Glomerular visceral epithelial cell (primary cell): Measurements from ENCODE around the gene RIMKLA.

ENCODE experiments used
- DNase-seq: peaks from one replicate; pipeline ENCODE4 v3.0.0-alpha.2; 2016; ENCODE audit errors: extremely low spot score

Gene RIMKLA

GRCh38 chr1:42427240-42427639 is 46.6 kb downstream of the RIMKLA start:
- no peak for DNase-seq

DNA sequence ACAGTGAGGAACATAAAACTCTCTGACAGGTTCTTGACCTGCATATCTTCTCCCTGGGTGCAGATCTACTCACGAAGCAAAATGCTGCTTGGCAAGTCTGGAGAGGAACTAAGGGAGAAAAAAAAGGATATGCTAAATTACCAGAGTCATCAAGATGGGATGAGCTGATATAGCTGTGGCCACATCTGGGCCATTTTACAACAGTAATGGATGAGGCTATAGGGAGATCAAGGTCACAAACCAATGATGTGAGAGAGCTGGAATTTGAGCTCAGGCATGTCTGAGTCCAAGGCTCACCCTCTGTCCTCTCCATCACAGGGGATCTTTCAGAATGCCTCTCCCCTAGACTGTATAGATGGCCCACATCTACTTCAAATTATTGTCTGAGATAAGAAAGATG is 49.0 kb downstream of the RIMKLA start:
- no peak for DNase-seq

GRCh38 chr1:42430286-42431135 is 49.9 kb downstream of the RIMKLA start:
- DNase-seq = no peak

DNA sequence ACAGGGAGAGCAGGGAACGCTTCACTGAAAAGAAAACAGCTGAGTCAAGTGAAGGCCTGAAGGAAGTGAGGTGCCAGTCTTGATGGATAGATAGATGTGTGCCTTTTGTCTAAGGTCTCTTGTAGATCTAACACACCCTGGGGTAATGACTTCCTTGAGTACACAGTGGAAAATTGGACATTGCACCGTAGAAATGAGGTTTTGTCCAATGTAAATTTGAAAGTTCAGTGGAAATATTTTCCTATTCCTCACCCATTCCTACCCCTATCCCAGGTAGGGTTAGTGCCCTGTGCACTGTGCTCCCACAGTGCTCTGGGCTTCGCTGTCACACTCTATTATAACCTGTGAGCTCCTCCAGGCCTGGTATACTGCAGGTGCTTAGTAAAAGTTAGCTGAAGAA is 50.9 kb downstream of the RIMKLA start:
- no peak for DNase-seq

- no peak for DNase-seq
Observed at GRCh38 chr1:42432714-42433113, 52.1 kb downstream of the RIMKLA start.

DNA sequence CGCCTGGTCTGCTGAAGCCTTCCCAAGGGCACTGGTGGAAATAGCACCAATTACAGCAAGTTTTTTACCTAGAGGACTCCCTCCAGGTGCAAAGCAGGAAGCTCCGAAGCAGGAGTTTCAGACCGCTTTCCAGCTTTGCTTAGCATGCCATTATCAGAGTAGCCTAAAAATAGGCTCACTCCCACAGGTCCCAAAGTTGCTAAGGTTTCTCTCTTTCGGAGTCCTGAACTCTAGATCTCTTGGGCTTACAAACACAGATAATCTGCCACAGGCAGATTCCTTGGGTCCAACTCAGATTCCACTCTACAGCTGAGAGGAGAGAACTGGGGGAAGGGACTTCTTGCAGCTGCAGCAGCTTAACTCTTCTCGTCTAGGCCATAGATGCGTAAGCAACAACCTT is 52.8 kb downstream of the RIMKLA start:
- DNase-seq = no peak

GRCh38 chr1:42434340-42434739 is 53.7 kb downstream of the RIMKLA start:
- no peak for DNase-seq

DNA sequence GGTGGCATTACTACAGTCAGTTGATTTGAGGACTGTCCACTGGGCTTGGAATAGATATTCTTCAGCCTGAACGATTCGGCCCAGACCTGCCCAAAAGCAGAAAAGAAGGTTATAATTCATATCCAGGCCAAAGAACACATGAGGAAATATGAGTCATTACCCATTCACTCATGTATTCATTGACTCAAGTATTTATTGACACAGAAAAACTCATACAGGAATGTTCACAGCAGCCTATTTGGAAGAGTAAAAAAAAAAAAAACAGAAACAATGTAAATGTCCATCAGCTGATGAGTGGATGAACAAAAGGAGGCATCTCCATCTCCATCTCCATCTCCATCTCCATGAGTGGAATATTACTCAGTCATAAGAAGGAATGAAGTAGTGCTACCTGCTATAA is 59.3 kb downstream of the RIMKLA start:
- peak; percentile 65 for DNase-seq

- no peak for DNase-seq
Observed at GRCh38 chr1:42442662-42443061, 62.1 kb downstream of the RIMKLA start.

GRCh38 chr1:42449256-42449655 is 68.7 kb downstream of the RIMKLA start:
- no peak for DNase-seq

DNA sequence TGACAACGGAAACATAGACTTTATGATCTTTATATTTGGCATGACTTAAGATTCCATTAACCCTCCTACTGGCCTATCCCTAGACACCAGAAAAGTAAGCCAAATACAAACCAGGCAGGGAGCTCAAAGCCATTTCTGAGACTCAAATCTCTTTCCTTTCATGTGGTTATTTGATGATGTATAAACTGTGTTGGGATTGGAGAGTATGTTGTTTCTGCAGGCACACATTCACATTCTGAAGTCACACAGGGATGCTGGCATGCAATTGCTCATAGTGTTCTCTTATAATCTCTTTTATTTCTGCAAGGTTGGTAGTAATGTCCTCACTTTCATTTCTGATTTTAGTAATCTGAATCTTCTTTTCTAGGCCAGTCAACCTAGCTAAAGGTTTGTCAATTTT is 69.5 kb downstream of the RIMKLA start:
- DNase-seq = no peak

DNA sequence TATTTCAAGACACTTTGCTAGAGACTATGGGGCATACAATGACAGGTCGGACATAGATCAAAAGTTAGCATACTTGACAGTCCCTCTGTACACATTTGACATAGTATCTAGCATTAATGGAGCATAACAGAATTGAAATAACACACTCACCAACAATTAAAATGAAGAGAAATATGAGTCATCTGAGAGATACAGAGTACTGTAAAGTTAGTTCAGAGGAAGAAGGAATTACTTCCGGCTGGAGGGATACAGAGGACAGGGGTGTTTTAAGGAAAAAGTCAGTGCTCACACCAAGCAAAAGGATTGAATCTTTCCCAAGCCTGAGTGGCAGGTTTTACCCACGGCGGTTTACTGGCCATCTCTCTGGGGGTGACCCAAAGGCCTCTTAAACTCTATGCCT is 72.8 kb downstream of the RIMKLA start:
- peak; percentile 49 for DNase-seq

GRCh38 chr1:42454403-42454802 is 73.8 kb downstream of the RIMKLA start:
- DNase-seq = peak; percentile 75

GRCh38 chr1:42456010-42456753 is 75.6 kb downstream of the RIMKLA start, which contains the start of the genes PPCS and ZMYND12:
PPCS (plus strand) TSS chr1:42456543; CDS start chr1:42456566, 23 bp downstream.
ZMYND12 (minus strand) TSS chr1:42456022; CDS start chr1:42455997, 25 bp downstream.
- DNase-seq = peak; percentile 83

- DNase-seq = peak; percentile 59
Observed at GRCh38 chr1:42456754-42457089, 76.1 kb downstream of the RIMKLA start.

DNA sequence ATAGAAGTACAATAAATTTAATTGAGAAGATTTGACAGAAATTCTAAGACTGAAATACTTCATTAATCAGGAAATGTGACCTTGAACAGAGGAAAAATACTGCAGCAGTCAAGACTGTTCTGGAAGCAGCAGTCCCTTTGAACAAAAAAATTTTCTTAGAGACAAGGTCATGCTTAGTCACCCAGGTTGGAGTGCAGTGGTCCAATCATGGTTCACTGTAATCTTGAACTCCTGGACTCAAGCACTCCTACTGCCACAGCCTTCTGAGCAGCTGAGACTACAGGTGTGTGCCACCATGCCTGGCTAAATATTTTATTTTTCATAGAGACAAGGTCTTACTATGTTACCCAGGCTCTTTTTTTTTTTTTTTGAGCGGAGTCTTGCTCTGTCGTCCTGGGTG is 80.6 kb downstream of the RIMKLA start:
- no peak for DNase-seq

GRCh38 chr1:42462828-42463763 is 82.5 kb downstream of the RIMKLA start, which contains the start of gene CCDC30:
CCDC30 (plus strand) TSS chr1:42463286; CDS start chr1:42480552, 17,266 bp downstream.
- peak; percentile 98 for DNase-seq

GRCh38 chr1:42463921-42464320 is 83.3 kb downstream of the RIMKLA start:
- DNase-seq = peak; percentile 11

GRCh38 chr1:42466030-42466429 is 85.4 kb downstream of the RIMKLA start:
- DNase-seq = no peak

- DNase-seq = no peak
Observed at GRCh38 chr1:42469727-42470126, 89.1 kb downstream of the RIMKLA start.
